HG03442 (cell line): ENCODE results near the gene KLHL2.
"Not testable (repeated sequence)": the region's sequence is repeated elsewhere in the genome, so short reads cannot be mapped to it uniquely, and the experiment has no call there.

ENCODE experiments used
- ATAC-seq: cut with Tn5 transposase; IDR thresholded peaks from one replicate; pipeline ENCODE4 v1.9.1; 2021; ENCODE audit warnings: mild to moderate bottlenecking, moderate library complexity; ENCODE audit not compliant: unreplicated experiment

The KLHL2 gene

GRCh38 chr4:165201806-165202205 is 5.6 kb upstream of the KLHL2 start:
- no peak for ATAC-seq

- ATAC-seq, result no peak
Observed at GRCh38 chr4:165203541-165204461, 3.6 kb upstream of the KLHL2 start.

GRCh38 chr4:165204462-165204830 is 2.9 kb upstream of the KLHL2 start:
- no peak for ATAC-seq

GRCh38 chr4:165207016-165207430 is 338 bp upstream of the KLHL2 start:
- peak; percentile 25 for ATAC-seq

- ATAC-seq, result peak; percentile 14
Observed at GRCh38 chr4:165208221-165208652, 876 bp downstream of the KLHL2 start.

GRCh38 chr4:165208741-165209388 is 1.5 kb downstream of the KLHL2 start:
- no peak for ATAC-seq

GRCh38 chr4:165209796-165210195 is 2.4 kb downstream of the KLHL2 start:
- ATAC-seq, result no peak

- no peak for ATAC-seq
Observed at GRCh38 chr4:165210566-165210965, 3.2 kb downstream of the KLHL2 start.

GRCh38 chr4:165212647-165213046 is 5.3 kb downstream of the KLHL2 start:
- ATAC-seq, result not testable (repeated sequence)

- not testable (repeated sequence) for ATAC-seq
Observed at GRCh38 chr4:165213404-165213803, 6.0 kb downstream of the KLHL2 start.

GRCh38 chr4:165213991-165214709 is 6.8 kb downstream of the KLHL2 start:
- ATAC-seq, result not testable (repeated sequence)

GRCh38 chr4:165215034-165215751 is 7.8 kb downstream of the KLHL2 start:
- ATAC-seq, result peak; percentile 63

- ATAC-seq, result peak; percentile 73
Observed at GRCh38 chr4:165215761-165216487, 8.6 kb downstream of the KLHL2 start.

- ATAC-seq, result no peak
Observed at GRCh38 chr4:165217325-165217724, 10.0 kb downstream of the KLHL2 start.

GRCh38 chr4:165221306-165221705 is 13.9 kb downstream of the KLHL2 start:
- ATAC-seq, result not testable (repeated sequence)

GRCh38 chr4:165221993-165222650 is 14.8 kb downstream of the KLHL2 start:
- ATAC-seq, result not testable (repeated sequence)

GRCh38 chr4:165222651-165222994 is 15.3 kb downstream of the KLHL2 start:
- ATAC-seq, result no peak

GRCh38 chr4:165227401-165227800 is 20.0 kb downstream of the KLHL2 start:
- not testable (repeated sequence) for ATAC-seq

GRCh38 chr4:165229490-165230200 is 22.3 kb downstream of the KLHL2 start:
- not testable (repeated sequence) for ATAC-seq
